MM.1S (cell line): ENCODE data around the gene GKN1.

Experiments
- DNase-seq: peaks from one replicate; pipeline ENCODE4 v3.0.0-alpha.2; 2015
- H2AFZ ChIP-seq: fragments of 300-600 bp; sonication (generic); 2 replicates; pipeline ENCODE4 v1.6.0; 2016; ENCODE audit warnings: antibody characterized with exemption, low read length
- H3F3A ChIP-seq: fragments of 300-600 bp; sonication (generic); 2 replicates; pipeline ENCODE4 v1.6.1; 2016; ENCODE audit warnings: mild to moderate bottlenecking, antibody characterized with exemption, low read length, moderate library complexity, mixed read lengths; ENCODE audit not compliant: insufficient read depth
- H3K27ac ChIP-seq: fragments of 300-600 bp; sonication (generic); 2 replicates; pipeline ENCODE4 v1.5.1; 2016; ENCODE audit warnings: mild to moderate bottlenecking, low read length
- H3K27me3 ChIP-seq: fragments of 300-600 bp; sonication (generic); replicated peaks from 2 replicates; pipeline ENCODE4 v1.6.0; 2016; ENCODE audit warnings: low read length; ENCODE audit not compliant: insufficient read depth
- H3K36me3 ChIP-seq: fragments of 300-600 bp; sonication (generic); replicated peaks from 2 replicates; pipeline ENCODE4 v1.6.1; 2016; ENCODE audit warnings: mild to moderate bottlenecking, low read length, mixed read lengths; ENCODE audit not compliant: insufficient read depth
- H3K4me1 ChIP-seq: fragments of 300-600 bp; sonication (generic); 2 replicates; pipeline ENCODE4 v1.6.1; 2016; ENCODE audit warnings: low read length, mixed read lengths
- H3K4me2 ChIP-seq: fragments of 300-600 bp; sonication (generic); 2 replicates; pipeline ENCODE4 v1.6.0; 2016; ENCODE audit warnings: low read depth, low read length
- H3K4me3 ChIP-seq: fragments of 300-600 bp; sonication (generic); 2 replicates; pipeline ENCODE4 v1.5.1; 2016; ENCODE audit warnings: low read length, mixed read lengths
- H3K79me2 ChIP-seq: fragments of 300-600 bp; sonication (generic); 2 replicates; pipeline ENCODE4 v1.6.1; 2016; ENCODE audit warnings: mixed run types, low read length, mixed read lengths
- H3K9ac ChIP-seq: fragments of 300-600 bp; sonication (generic); 2 replicates; pipeline ENCODE4 v1.6.1; 2016; ENCODE audit warnings: low read length, mixed read lengths
- H3K9me2 ChIP-seq: fragments of 300-600 bp; sonication (generic); replicated peaks from 2 replicates; pipeline ENCODE4 v1.6.1; 2016; ENCODE audit warnings: mild to moderate bottlenecking, low read length, mixed read lengths; ENCODE audit not compliant: insufficient read depth
- H3K9me3 ChIP-seq: fragments of 300-600 bp; sonication (generic); replicated peaks from 2 replicates; pipeline ENCODE4 v1.6.1; 2016; ENCODE audit warnings: mild to moderate bottlenecking, low read length, mixed read lengths; ENCODE audit not compliant: insufficient read depth
- H4K20me1 ChIP-seq: fragments of 300-600 bp; sonication (generic); 2 replicates; pipeline ENCODE4 v1.6.1; 2016; ENCODE audit warnings: mild to moderate bottlenecking, low read length, moderate library complexity, mixed read lengths; ENCODE audit not compliant: insufficient read depth
- EZH2 ChIP-seq: fragments of 300-600 bp; sonication (generic); optimal IDR thresholded peaks from 2 replicates; pipeline ENCODE3; 2017; ENCODE audit warnings: low read depth, mild to moderate bottlenecking, antibody characterized with exemption, low read length, mixed read lengths
- EZH2phosphoT487 ChIP-seq: fragments of 300-600 bp; sonication (generic); IDR thresholded peaks from 2 replicates; pipeline ENCODE4 v1.6.1; 2018; ENCODE audit warnings: antibody characterized with exemption, low read length
- TF ChIP-seq, protein P1 (sequence below): fragments of 300-600 bp; sonication (generic); IDR thresholded peaks from 2 replicates; pipeline ENCODE4 v1.5.1; 2016; ENCODE audit warnings: antibody characterized with exemption, low read length, mixed read lengths

GKN1 gene

DNA sequence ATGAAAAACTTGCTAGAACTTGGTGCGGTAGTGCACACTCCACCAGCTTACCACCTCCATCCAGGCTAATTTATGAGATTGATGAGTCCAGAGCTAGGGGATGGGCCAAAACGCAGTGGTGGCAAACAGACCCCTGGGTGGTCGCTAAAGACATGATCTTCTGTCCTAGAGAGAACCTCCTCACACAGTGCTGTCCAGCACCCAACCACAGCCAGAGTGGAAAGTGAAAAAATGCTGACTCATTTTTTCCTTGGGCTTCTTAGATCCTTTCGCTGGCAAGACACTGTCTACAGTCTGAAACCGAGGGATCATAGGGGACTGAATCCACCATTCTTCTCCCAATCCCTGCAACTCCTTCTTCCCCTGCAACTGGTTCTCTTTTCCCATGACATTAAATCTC, 42.6 kb downstream of the GKN1 start:
- no peaks in the 10 kb centered on the region for H3K9me3 ChIP-seq
- H4K20me1 ChIP-seq, result no peaks in the 10 kb centered on the region
- H3K79me2 ChIP-seq, result no peaks in the 10 kb centered on the region
- H3K36me3 ChIP-seq, result no peaks in the 10 kb centered on the region
- no peak for DNase-seq
- peaks cover 7% of the 10 kb centered on the region; the same call in 1 of the 2 replicates for H3K4me1 ChIP-seq
- no peaks in the 10 kb centered on the region for H3F3A ChIP-seq
- no peaks in the 10 kb centered on the region for H3K9me2 ChIP-seq
- TF ChIP-seq EZH2, result no peak
- TF ChIP-seq, protein P1, sequence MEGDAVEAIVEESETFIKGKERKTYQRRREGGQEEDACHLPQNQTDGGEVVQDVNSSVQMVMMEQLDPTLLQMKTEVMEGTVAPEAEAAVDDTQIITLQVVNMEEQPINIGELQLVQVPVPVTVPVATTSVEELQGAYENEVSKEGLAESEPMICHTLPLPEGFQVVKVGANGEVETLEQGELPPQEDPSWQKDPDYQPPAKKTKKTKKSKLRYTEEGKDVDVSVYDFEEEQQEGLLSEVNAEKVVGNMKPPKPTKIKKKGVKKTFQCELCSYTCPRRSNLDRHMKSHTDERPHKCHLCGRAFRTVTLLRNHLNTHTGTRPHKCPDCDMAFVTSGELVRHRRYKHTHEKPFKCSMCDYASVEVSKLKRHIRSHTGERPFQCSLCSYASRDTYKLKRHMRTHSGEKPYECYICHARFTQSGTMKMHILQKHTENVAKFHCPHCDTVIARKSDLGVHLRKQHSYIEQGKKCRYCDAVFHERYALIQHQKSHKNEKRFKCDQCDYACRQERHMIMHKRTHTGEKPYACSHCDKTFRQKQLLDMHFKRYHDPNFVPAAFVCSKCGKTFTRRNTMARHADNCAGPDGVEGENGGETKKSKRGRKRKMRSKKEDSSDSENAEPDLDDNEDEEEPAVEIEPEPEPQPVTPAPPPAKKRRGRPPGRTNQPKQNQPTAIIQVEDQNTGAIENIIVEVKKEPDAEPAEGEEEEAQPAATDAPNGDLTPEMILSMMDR, result no peak
- no peak for TF ChIP-seq EZH2phosphoT487
- H3K9ac ChIP-seq, result no peak overlapping the region
- no peak overlapping the region for H2AFZ ChIP-seq
- H3K27me3 ChIP-seq, result peaks cover 6% of the 10 kb centered on the region; the same call in 1 of the 2 replicates
- H3K4me2 ChIP-seq, result no peak overlapping the region
- no peak overlapping the region for H3K4me3 ChIP-seq
- H3K27ac ChIP-seq, result no peak overlapping the region

DNA sequence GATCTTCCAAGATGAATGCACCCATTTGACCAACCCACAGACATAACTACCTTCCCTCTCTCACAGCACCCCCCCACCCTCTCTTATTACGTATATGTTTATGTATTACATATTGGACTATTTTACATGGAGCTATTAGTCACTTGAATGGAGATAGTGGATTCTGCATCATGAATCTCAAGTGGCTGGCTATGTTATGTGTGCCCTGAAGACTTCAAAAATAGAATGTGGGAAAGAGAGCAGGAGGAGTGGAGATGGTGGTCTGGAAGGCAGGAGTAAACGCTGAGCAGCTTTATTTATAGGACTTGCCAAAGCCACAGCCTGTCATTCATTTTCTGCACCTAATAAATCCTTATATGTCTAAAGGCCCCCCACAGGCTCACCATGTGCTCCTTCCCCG, 43.4 kb downstream of the GKN1 start:
- H3K36me3 ChIP-seq, result no peaks in the 10 kb centered on the region
- no peak overlapping the region for H3K4me2 ChIP-seq
- H3K4me3 ChIP-seq, result no peak overlapping the region
- H3F3A ChIP-seq, result no peaks in the 10 kb centered on the region
- no peak for DNase-seq
- no peak overlapping the region for H2AFZ ChIP-seq
- no peak overlapping the region for H3K9ac ChIP-seq
- H4K20me1 ChIP-seq, result no peaks in the 10 kb centered on the region
- H3K27me3 ChIP-seq, result peaks cover 6% of the 10 kb centered on the region; the same call in 1 of the 2 replicates
- peaks cover 7% of the 10 kb centered on the region; the same call in 1 of the 2 replicates for H3K4me1 ChIP-seq
- no peak overlapping the region for H3K27ac ChIP-seq
- no peaks in the 10 kb centered on the region for H3K79me2 ChIP-seq
- no peaks in the 10 kb centered on the region for H3K9me3 ChIP-seq
- no peak for TF ChIP-seq EZH2phosphoT487
- TF ChIP-seq, protein P1, result no peak
- no peak for TF ChIP-seq EZH2
- no peaks in the 10 kb centered on the region for H3K9me2 ChIP-seq

DNA sequence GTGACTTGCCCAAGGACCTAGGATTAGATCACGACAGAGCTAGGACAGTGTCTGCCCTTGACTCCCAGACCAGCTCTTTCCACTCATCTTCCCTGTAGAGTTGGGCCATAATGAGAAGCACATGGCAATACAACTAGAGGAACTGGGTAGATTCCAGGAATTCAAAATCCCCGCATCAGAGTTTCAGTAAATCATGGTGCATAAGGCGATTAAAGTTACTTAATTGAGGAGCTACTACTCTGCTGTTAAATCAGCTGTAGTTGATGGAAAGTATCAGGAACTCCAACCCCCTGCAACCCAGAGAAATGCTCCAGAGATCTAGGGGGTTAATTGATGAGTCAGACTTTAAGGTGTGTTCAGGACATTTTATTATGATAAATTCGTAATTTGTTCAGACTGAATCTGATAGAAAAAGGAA, 44.3 kb downstream of the GKN1 start:
- no peak overlapping the region for H2AFZ ChIP-seq
- H3K9ac ChIP-seq, result no peak overlapping the region
- H3K4me2 ChIP-seq, result no peak overlapping the region
- H3K79me2 ChIP-seq, result no peaks in the 10 kb centered on the region
- no peak overlapping the region for H3K27ac ChIP-seq
- peaks cover 6% of the 10 kb centered on the region; the same call in 1 of the 2 replicates for H3K27me3 ChIP-seq
- peaks cover 7% of the 10 kb centered on the region; the same call in 1 of the 2 replicates for H3K4me1 ChIP-seq
- H3K9me2 ChIP-seq, result no peaks in the 10 kb centered on the region
- TF ChIP-seq EZH2 (no peak), EZH2phosphoT487 (no peak)
- H4K20me1 ChIP-seq, result no peaks in the 10 kb centered on the region
- H3K9me3 ChIP-seq, result no peaks in the 10 kb centered on the region
- H3K4me3 ChIP-seq, result no peak overlapping the region
- H3K36me3 ChIP-seq, result no peaks in the 10 kb centered on the region
- H3F3A ChIP-seq, result no peaks in the 10 kb centered on the region
- no peak for DNase-seq
